Measurements from ENCODE around the gene FYCO1. TPM values are rescaled to one million over a fixed set of nuclear protein-coding genes. Genes with fewer than 3 reads are reported as not detected.

Gene FYCO1
- total and polyA plus RNA-seq, 2 donors (not counting 1 experiment from before 2014, with no cell fraction given): 19.2 to 82.2 TPM

- Histone ChIP-seq H3K27ac (ENCODE audit: insufficient read depth, low read length) (peak overlapping the region; percentile 65), H3K9ac (ENCODE audit: insufficient read depth, low read length) (no peak overlapping the region), H3K4me2 (ENCODE audit: extremely low read depth, insufficient read depth, low read length) (peak overlapping the region; percentile 48)
Measured at GRCh38 chr3:45988804-45989203, 6.8 kb downstream of the FYCO1 start.

GRCh38 chr3:45988362-45988761, 7.3 kb downstream of the FYCO1 start:
- Histone ChIP-seq H2AFZ (ENCODE audit: low read length) (no peak overlapping the region), H3K27ac (ENCODE audit: insufficient read depth, low read length) (peak overlapping the region; percentile 94), H3K4me1 (ENCODE audit: control insufficient read depth, extremely low read depth, insufficient read depth, low read length) (peaks cover 49% of the 10 kb centered on the region), H3K36me3 (ENCODE audit: control insufficient read depth, insufficient read depth, low read length) (no peaks in the 10 kb centered on the region), H4K20me1 (ENCODE audit: control insufficient read depth, extremely low read depth, insufficient read depth, low read length) (no peaks in the 10 kb centered on the region), H3K4me3 (replicated peaks in 1 of 4; ENCODE audit: control extremely low read depth in 1 of 4, insufficient read depth in 1 of 4, low read depth in 3 of 4, low read length in 4 of 4) (no peak overlapping the region), H3K79me2 (ENCODE audit: control insufficient read depth, insufficient read depth, low read length) (peaks cover 21% of the 10 kb centered on the region), H3K4me2 (ENCODE audit: extremely low read depth, insufficient read depth, low read length) (peak overlapping the region; percentile 39), H3K27me3 (ENCODE audit: control insufficient read depth, insufficient read depth, low read length) (no peaks in the 10 kb centered on the region), H3K9me3 (ENCODE audit: control insufficient read depth, insufficient read depth, low read depth, low read length) (no peaks in the 10 kb centered on the region), H3K9ac (ENCODE audit: insufficient read depth, low read length) (no peak overlapping the region)
- TF ChIP-seq CTCF (conservative IDR thresholded peaks at IDR 0.05 in 1 of 2, IDR thresholded peaks at IDR 0.05 in 1 of 2; ENCODE audit: low read depth in 1 of 2, low read length in 2 of 2) (no peak), EZH2 (IDR thresholded peaks at IDR 0.05; ENCODE audit: low read length, missing control alignments) (no peak)
- peak; percentile 15 to 18 for DNase-seq (ENCODE audit: low read depth in 2 of 2)

More at GRCh38 chr3:45988804-45989203, 6.8 kb downstream of the FYCO1 start:
- Histone ChIP-seq H2AFZ (ENCODE audit: low read length) (no peak overlapping the region), H4K20me1 (ENCODE audit: control insufficient read depth, extremely low read depth, insufficient read depth, low read length) (no peaks in the 10 kb centered on the region), H3K27me3 (ENCODE audit: control insufficient read depth, insufficient read depth, low read length) (no peaks in the 10 kb centered on the region), H3K9me3 (ENCODE audit: control insufficient read depth, insufficient read depth, low read depth, low read length) (no peaks in the 10 kb centered on the region), H3K79me2 (ENCODE audit: control insufficient read depth, insufficient read depth, low read length) (peaks cover 23% of the 10 kb centered on the region), H3K4me1 (ENCODE audit: control insufficient read depth, extremely low read depth, insufficient read depth, low read length) (peaks cover 51% of the 10 kb centered on the region), H3K36me3 (ENCODE audit: control insufficient read depth, insufficient read depth, low read length) (no peaks in the 10 kb centered on the region), H3K4me3 (replicated peaks in 1 of 4; ENCODE audit: control extremely low read depth in 1 of 4, insufficient read depth in 1 of 4, low read depth in 3 of 4, low read length in 4 of 4) (no peak overlapping the region)
- TF ChIP-seq CTCF (conservative IDR thresholded peaks at IDR 0.05 in 1 of 2, IDR thresholded peaks at IDR 0.05 in 1 of 2; ENCODE audit: low read depth in 1 of 2, low read length in 2 of 2) (no peak), EZH2 (IDR thresholded peaks at IDR 0.05; ENCODE audit: low read length, missing control alignments) (no peak)
- peak; percentile 72 to 91 for DNase-seq (ENCODE audit: low read depth in 2 of 2)

- DNase-seq (ENCODE audit: low read depth in 2 of 2): peak; percentile 67 to 74
- peak overlapping the region; percentile 94 for H3K27ac ChIP-seq (ENCODE audit: insufficient read depth, low read length)
- H2AFZ ChIP-seq (ENCODE audit: low read length): no peak overlapping the region
Measured at GRCh38 chr3:45987368-45988291, 8.0 kb downstream of the FYCO1 start.

More at GRCh38 chr3:45987368-45988291, 8.0 kb downstream of the FYCO1 start:
- TF ChIP-seq CTCF (conservative IDR thresholded peaks at IDR 0.05 in 1 of 2, IDR thresholded peaks at IDR 0.05 in 1 of 2; ENCODE audit: low read depth in 1 of 2, low read length in 2 of 2): no peak
- TF ChIP-seq EZH2 (IDR thresholded peaks at IDR 0.05; ENCODE audit: low read length, missing control alignments): no peak
- Histone ChIP-seq H3K4me1 (ENCODE audit: control insufficient read depth, extremely low read depth, insufficient read depth, low read length) (peaks cover 46% of the 10 kb centered on the region), H3K79me2 (ENCODE audit: control insufficient read depth, insufficient read depth, low read length) (peaks cover 21% of the 10 kb centered on the region), H3K9me3 (ENCODE audit: control insufficient read depth, insufficient read depth, low read depth, low read length) (no peaks in the 10 kb centered on the region), H3K27me3 (ENCODE audit: control insufficient read depth, insufficient read depth, low read length) (no peaks in the 10 kb centered on the region), H3K9ac (ENCODE audit: insufficient read depth, low read length) (no peak overlapping the region), H4K20me1 (ENCODE audit: control insufficient read depth, extremely low read depth, insufficient read depth, low read length) (no peaks in the 10 kb centered on the region), H3K4me3 (replicated peaks in 1 of 4; ENCODE audit: control extremely low read depth in 1 of 4, insufficient read depth in 1 of 4, low read depth in 3 of 4, low read length in 4 of 4) (no peak overlapping the region), H3K4me2 (ENCODE audit: extremely low read depth, insufficient read depth, low read length) (peak overlapping the region; percentile 41), H3K36me3 (ENCODE audit: control insufficient read depth, insufficient read depth, low read length) (no peaks in the 10 kb centered on the region)

All from fibroblast of lung (primary cell).